GM18870 (cell line): ENCODE measurements around the gene IGFL2.
"Not testable (repeated sequence)": the region's sequence is repeated elsewhere in the genome, so short reads cannot be mapped to it uniquely, and the experiment has no call there.

Experiments used
- ATAC-seq: cut with Tn5 transposase; IDR thresholded peaks from one replicate; pipeline ENCODE4 v1.9.1; 2021; ENCODE audit warnings: moderate library complexity; ENCODE audit not compliant: unreplicated experiment

The IGFL2 gene

DNA sequence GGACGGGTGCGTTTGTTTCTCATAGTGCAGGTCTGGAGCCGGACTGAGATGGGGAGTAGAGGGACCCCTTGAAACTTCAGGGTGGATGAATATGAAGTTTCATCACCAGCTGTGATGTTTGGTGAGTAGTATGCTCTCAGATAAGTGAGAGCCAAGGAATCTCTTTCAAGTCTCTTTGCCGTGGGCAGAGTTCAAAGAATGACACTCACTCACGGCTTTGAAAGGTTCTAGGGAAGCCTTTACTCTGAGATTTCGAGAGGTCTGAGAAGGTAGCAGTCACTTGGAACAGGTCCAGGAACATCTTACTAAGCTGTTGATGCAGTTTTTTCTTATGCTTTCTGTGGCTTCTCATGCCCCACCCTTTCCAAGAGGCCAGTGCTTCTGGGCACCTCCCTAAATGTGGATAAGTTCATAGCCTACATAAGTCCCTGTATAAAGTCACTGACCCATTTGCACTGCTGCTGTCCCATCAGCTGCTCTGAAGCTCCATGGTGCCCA, at the start of gene IGFL2:
IGFL2 (plus strand) TSS at position 448 of the 498 bp plus-strand sequence; CDS start at position 489, 41 bp downstream.
- ATAC-seq, result no peak

DNA sequence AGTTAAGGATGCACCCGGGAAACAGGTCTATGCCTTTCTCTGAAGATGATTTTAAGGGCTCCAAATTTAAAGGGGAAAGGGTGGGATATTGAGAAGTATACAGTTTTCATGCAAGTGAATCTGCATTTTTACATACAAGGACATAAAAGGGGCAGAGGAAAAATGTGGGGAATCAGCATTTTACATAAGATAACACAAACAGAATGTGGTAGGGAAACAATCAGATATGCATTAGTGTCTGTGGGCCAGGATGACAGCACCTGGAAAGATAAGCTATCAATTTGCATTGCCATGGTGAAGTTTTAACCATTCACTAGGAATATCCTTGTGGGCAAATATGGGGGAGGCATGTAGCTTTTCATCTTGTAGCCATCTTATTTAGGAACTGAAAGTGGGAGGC, 47.7 kb upstream of the IGFL2 start:
- no peak for ATAC-seq

- ATAC-seq, result no peak
These were observed 46.7 kb upstream of the IGFL2 start for GRCh38 chr19:46101293-46101692.

- ATAC-seq, result not testable (repeated sequence)
These were observed 45.7 kb upstream of the IGFL2 start for GRCh38 chr19:46102333-46102732.

- no peak for ATAC-seq
These were observed 40.7 kb upstream of the IGFL2 start for GRCh38 chr19:46107371-46107770.

GRCh38 chr19:46109876-46110275, 38.2 kb upstream of the IGFL2 start:
- ATAC-seq, result no peak

- no peak for ATAC-seq
These were observed 36.7 kb upstream of the IGFL2 start for GRCh38 chr19:46111376-46111775.

DNA sequence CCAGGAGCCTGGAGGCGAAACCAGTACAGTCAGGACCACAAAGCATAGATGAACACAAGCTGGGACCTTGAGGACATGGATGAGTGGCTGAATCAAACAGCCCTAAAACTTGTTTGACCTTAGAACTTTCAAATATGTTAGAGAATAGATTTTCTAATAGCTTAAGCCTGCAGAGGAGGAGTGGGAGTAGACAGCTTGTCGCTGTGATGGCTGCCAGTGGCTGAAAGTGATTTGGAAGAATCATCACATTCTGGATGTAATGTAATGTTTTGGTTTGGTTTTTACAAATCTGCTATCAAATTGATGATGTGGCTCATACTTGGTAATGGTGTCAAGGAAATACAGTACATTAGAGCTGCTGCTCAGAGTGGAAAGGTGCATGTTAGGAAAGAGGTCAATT, 35.5 kb upstream of the IGFL2 start:
- no peak for ATAC-seq

DNA sequence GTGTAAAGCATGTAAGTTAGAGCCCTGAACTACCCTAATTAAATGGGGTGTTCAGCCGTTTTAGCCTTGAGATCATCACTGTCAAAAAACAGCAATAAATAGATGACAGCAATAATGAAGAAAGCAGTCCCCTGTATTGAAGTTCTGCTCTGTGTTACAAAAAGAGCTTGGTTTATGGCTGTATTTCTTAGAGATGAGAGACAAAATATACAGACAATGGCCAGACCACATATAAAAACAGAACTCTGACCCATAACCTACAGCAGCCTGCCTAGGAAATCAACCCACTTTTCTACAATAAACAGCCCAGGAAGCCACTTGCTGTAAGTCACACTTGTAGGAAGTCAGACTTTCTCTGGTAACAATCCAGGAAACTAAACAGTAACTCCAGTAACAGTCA, 34.3 kb upstream of the IGFL2 start:
- no peak for ATAC-seq

GRCh38 chr19:46115396-46116106, 32.5 kb upstream of the IGFL2 start:
- ATAC-seq, result peak; percentile 47

DNA sequence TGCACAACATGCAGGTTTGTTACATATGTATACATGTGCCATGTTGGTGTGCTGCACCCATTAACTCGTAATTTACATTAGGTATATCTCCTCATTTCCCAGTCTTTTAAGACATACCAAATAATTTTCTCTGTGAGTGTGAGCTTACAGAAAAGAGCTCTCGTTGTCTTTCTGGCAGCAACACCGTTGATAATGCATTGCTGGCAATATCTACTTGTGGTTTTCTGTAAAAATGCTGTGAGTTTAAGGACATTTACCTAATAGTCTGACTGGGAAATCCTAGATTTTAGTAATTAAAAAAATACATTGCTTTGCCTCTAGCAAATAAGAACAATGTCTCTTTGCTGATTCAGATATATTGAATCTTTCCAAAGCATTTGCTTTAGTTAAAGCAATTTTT, 31.9 kb upstream of the IGFL2 start:
- no peak for ATAC-seq

- no peak for ATAC-seq
These were observed 29.9 kb upstream of the IGFL2 start for GRCh38 chr19:46118136-46118535.

- ATAC-seq, result no peak
These were observed 23.4 kb upstream of the IGFL2 start, which contains the start of gene IGFL3 for GRCh38 chr19:46124638-46125115. TSS of gene IGFL3 (minus strand) at chr19:46124688. CDS start at chr19:46124649, 39 bp downstream.

GRCh38 chr19:46125447-46125846, 22.6 kb upstream of the IGFL2 start:
- no peak for ATAC-seq

GRCh38 chr19:46126086-46126580, 21.9 kb upstream of the IGFL2 start:
- no peak for ATAC-seq

GRCh38 chr19:46131485-46132143, 16.4 kb upstream of the IGFL2 start:
- no peak for ATAC-seq

DNA sequence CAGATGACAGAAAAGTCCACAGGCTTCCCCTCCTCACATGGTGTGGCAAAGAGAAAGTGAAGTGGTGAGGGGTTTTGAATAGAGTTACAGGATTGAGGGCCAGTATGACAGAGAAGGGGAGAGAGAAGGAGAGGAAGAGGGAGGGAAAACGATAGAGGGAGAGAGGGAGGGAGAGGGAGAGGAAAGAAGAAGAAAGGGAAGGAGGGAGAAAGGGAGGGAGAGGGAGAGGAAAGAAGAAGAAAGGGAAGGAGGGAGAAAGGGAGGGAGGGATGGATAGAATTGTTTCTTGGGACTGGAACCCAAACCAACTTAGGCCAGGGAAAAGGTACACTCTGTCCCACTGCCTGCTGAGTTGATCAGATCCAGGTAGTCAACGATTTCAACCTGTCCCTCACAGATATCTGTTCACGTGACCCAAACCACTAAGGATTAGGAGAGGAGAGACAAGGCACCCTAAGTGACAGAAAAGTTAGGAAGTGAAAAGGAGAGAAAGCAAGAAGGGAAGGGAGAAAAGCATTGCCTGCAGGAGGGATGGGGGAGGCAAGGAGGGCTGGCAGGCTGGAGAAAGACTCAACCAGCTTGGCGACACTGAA, 15.4 kb upstream of the IGFL2 start:
- ATAC-seq, result no peak

- no peak for ATAC-seq
These were observed 14.9 kb upstream of the IGFL2 start for GRCh38 chr19:46133101-46133627.

DNA sequence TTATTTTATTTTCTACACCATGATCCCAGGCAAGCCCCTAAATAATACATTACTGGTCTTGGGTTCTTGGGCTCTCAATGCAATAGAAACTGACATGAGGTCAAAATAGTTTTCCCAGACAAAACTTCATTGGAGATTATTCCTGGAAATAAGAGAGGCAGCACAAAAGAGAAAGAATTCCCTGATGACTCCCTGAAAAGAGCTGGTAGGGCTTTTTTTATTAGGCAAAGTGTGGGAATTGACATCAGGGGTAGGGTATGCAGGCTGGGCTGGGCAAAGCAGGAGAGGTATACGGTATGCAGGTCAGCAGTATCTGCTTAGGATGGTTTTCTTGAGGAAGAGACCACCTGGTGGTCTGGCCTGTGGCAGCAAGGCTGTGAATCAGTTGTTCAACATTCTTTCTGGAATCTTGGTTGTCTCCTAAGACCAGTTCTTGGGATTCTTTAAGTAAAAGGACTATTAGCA, 14.2 kb upstream of the IGFL2 start:
- no peak for ATAC-seq

DNA sequence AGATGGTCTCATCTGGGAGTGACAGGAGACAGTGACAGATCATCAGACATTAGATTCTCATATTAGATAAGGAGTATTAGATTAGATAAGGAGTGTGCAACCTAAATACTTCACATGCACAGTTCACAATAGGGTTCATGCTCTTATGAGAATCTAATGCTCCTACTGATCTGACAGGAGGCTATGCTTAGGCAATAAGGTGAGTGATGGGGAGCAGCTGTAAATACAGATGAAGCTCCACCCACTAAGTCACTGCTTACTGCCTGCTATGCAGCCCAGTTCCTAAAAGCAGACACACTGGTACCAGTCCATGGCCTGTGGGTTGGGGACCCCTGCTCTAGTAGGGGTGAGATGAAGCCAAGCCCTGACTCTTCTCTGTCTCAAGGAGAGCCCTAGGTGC, 13.5 kb upstream of the IGFL2 start:
- ATAC-seq, result no peak

- ATAC-seq, result no peak
These were observed 10.0 kb upstream of the IGFL2 start for GRCh38 chr19:46137915-46138473.
